OCI-LY1 (cell line): ENCODE measurements around the gene TMEM187.

Experiments
- H2AFZ ChIP-seq: fragments of 200-600 bp; sonication (generic), shearing (Covaris generic); 2 replicates; pipeline ENCODE4 v1.6.0; 2014; ENCODE audit warnings: antibody characterized with exemption, mild to moderate bottlenecking, low read length
- H3F3A ChIP-seq: fragments of 200-600 bp; sonication (generic), shearing (Covaris generic); 2 replicates; pipeline ENCODE4 v1.6.0; 2014; ENCODE audit warnings: mild to moderate bottlenecking, antibody characterized with exemption, low read length, moderate library complexity; ENCODE audit not compliant: insufficient read depth
- H3K27ac ChIP-seq: fragments of 200-600 bp; sonication (generic); 2 replicates; pipeline ENCODE4 v1.5.1; 2014; ENCODE audit warnings: low read length, mixed run types, mild to moderate bottlenecking, low read depth; ENCODE audit not compliant: poor library complexity, severe bottlenecking
- H3K27me3 ChIP-seq: fragments of 200-600 bp; sonication (generic); 2 replicates; pipeline ENCODE4 v1.6.0; 2014; ENCODE audit warnings: antibody characterized with exemption, mild to moderate bottlenecking, low read length, moderate library complexity; ENCODE audit not compliant: insufficient read depth
- H3K36me3 ChIP-seq: fragments of 200-600 bp; sonication (generic); 2 replicates; pipeline ENCODE4 v1.6.1; 2014; ENCODE audit warnings: mild to moderate bottlenecking, antibody characterized with exemption, low read length, moderate library complexity, mixed read lengths; ENCODE audit not compliant: insufficient read depth
- H3K4me1 ChIP-seq: fragments of 200-600 bp; sonication (generic); 2 replicates; pipeline ENCODE4 v1.5.1; 2014; ENCODE audit warnings: mild to moderate bottlenecking, low read length, moderate library complexity; ENCODE audit not compliant: insufficient read depth, severe bottlenecking
- H3K4me2 ChIP-seq: fragments of 200-600 bp; sonication (generic), shearing (Covaris generic); 2 replicates; pipeline ENCODE4 v1.6.1; 2014; ENCODE audit warnings: low read length
- H3K4me3 ChIP-seq: fragments of 200-600 bp; sonication (generic); 2 replicates; pipeline ENCODE4 v1.5.1; 2014; ENCODE audit warnings: low read length, low read depth, mild to moderate bottlenecking, mixed read lengths; ENCODE audit not compliant: poor library complexity, severe bottlenecking
- H3K79me2 ChIP-seq: fragments of 200-600 bp; shearing (Covaris generic); 2 replicates; pipeline ENCODE4 v1.6.1; 2016; ENCODE audit warnings: mixed run types, low read length, mixed read lengths; ENCODE audit not compliant: insufficient read depth
- H3K9ac ChIP-seq: fragments of 200-600 bp; sonication (generic), shearing (Covaris generic); 2 replicates; pipeline ENCODE4 v1.6.1; 2014; ENCODE audit warnings: mild to moderate bottlenecking, low read length, mixed read lengths
- H3K9me2 ChIP-seq: fragments of 200-600 bp; sonication (generic), shearing (Covaris generic); 2 replicates; pipeline ENCODE4 v1.6.1; 2014; ENCODE audit warnings: low read depth, mild to moderate bottlenecking, low read length, mixed read lengths
- H3K9me3 ChIP-seq: fragments of 200-600 bp; shearing (Covaris generic); 2 replicates; pipeline ENCODE4 v1.6.1; 2014; ENCODE audit warnings: low read length, mixed read lengths
- H4K20me1 ChIP-seq: fragments of 200-600 bp; sonication (generic), shearing (Covaris generic); 2 replicates; pipeline ENCODE4 v1.6.0; 2016; ENCODE audit warnings: mild to moderate bottlenecking, low read length; ENCODE audit not compliant: insufficient read depth
- CTCF ChIP-seq: fragments of 200-600 bp; sonication (generic), shearing (Covaris generic); IDR thresholded peaks from 2 replicates; pipeline ENCODE4 v1.5.1; 2017; ENCODE audit warnings: mild to moderate bottlenecking, antibody characterized with exemption, low read length, moderate library complexity, mixed read lengths
- EZH2 ChIP-seq: fragments of 200-600 bp; sonication (generic), shearing (Covaris generic); IDR thresholded peaks from 2 replicates; pipeline ENCODE4 v1.8.0; 2017; ENCODE audit warnings: borderline replicate concordance, mixed run types, mild to moderate bottlenecking, antibody characterized with exemption, low read length, moderate library complexity, mixed read lengths

Gene TMEM187

GRCh38 chrX:154008521-154008920 lies 36.0 kb downstream of the TMEM187 start:
- H3K36me3 ChIP-seq, result peaks cover 36% of the 10 kb centered on the region
- H3K4me2 ChIP-seq, result no peak overlapping the region
- no peaks in the 10 kb centered on the region for H3K9me3 ChIP-seq
- no peak overlapping the region for H3K4me3 ChIP-seq
- H2AFZ ChIP-seq, result no peak overlapping the region
- H3K4me1 ChIP-seq, result peaks cover 28% of the 10 kb centered on the region
- no peaks in the 10 kb centered on the region for H3K27me3 ChIP-seq
- H4K20me1 ChIP-seq, result no peaks in the 10 kb centered on the region
- TF ChIP-seq CTCF, result no peak
- TF ChIP-seq EZH2, result no peak
- H3K79me2 ChIP-seq, result no peaks in the 10 kb centered on the region
- H3K9ac ChIP-seq, result no peak overlapping the region
- H3K9me2 ChIP-seq, result no peaks in the 10 kb centered on the region
- H3F3A ChIP-seq, result no peaks in the 10 kb centered on the region
- H3K27ac ChIP-seq, result peak overlapping the region; percentile 76

DNA sequence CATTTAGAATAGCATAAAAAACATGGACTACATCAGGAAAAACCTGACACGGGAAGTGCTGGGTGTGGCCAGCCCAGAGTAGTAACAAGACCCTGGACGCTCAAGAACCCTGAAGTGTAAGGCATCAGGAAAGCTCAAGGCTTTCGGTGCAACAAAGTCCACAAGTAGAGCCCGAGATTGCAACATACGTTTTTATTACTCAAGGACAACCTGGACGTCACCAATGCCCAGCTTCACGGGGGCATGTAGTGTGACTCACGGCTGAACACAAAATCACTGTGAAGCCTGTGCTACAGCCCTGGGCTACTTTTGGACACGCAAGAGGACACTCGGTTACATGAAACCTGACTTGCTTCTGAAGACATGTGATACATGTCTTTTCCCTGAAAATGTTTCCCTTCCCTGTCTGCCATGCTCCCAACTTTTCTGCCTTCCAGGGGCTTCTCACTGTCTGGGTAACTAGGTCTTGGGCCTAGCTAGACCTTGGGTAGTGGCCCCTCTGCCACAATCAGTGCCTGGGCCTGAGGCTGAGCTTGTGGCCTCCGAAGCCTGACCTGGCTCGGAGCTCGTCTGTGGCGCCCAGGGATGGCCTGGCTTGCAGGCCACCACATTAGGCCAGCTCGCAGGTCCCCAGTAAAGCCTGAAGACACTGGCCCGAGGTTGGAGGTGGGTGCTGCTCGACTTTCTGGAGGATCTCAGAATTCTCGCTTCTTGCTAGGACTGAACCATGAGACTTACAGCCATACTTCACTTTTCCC lies 38.0 kb downstream of the TMEM187 start:
- Histone ChIP-seq H2AFZ (no peak overlapping the region), H3K4me2 (no peak overlapping the region), H4K20me1 (no peaks in the 10 kb centered on the region), H3K27ac (no peak overlapping the region), H3K9me2 (no peaks in the 10 kb centered on the region), H3K36me3 (peaks cover 51% of the 10 kb centered on the region), H3F3A (no peaks in the 10 kb centered on the region), H3K4me3 (no peak overlapping the region), H3K79me2 (no peaks in the 10 kb centered on the region), H3K9me3 (no peaks in the 10 kb centered on the region), H3K9ac (no peak overlapping the region), H3K4me1 (peaks cover 14% of the 10 kb centered on the region), H3K27me3 (no peaks in the 10 kb centered on the region)
- TF ChIP-seq EZH2 (no peak), CTCF (no peak)

DNA sequence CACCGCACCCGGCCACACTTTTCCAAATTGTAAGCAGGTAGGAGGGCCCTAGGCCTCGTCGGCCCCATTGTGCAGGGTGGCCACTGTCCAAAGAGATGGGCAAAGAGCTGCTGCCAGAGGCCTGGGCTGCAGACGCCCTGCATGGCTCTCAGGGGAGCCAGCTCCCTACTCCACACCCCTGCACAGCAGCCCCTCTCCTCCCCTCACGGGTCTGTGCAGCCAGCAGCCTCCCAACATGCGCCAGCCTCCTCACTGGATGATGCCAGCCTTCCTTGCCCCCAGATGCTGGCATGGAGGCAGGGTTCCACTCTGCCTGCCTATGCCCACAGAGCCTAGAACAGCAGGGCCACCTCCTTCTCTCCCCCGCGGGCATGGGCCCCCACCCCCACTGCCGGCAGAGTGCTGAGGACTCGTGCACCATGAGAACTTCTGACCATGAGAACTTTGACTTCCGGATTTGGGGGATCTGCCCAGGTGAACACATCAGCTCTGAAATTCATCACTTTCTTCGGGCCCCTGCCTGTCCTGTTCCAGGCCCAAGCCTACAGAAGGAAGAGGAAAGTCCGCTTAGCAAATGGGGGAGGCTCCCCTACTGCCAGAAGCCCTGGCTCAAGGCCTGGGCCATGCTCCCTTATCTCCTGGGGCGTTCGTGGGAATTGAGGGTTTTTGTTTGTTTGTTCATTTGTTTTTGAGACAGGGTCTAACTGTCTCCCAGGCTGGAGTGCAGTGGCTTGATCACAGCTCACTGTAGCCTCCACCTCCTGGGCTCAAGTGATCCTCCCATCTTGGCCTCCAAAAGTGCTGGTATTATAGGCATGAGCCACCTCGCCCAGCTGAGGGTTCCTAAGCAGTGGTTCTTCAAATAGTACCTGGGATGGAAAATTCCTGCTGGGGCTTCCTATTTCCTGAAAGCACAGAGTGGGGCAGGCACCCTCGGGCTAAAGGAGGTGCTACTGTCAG lies 39.1 kb downstream of the TMEM187 start:
- H3K9me3 ChIP-seq, result no peaks in the 10 kb centered on the region
- no peak overlapping the region for H3K4me2 ChIP-seq
- H3K27me3 ChIP-seq, result no peaks in the 10 kb centered on the region
- H3K79me2 ChIP-seq, result no peaks in the 10 kb centered on the region
- TF ChIP-seq EZH2 (no peak), CTCF (no peak)
- no peak overlapping the region for H3K27ac ChIP-seq
- H3F3A ChIP-seq, result no peaks in the 10 kb centered on the region
- H3K4me3 ChIP-seq, result no peak overlapping the region
- no peaks in the 10 kb centered on the region for H4K20me1 ChIP-seq
- H3K4me1 ChIP-seq, result peaks cover 14% of the 10 kb centered on the region
- no peak overlapping the region for H2AFZ ChIP-seq
- peaks cover 63% of the 10 kb centered on the region for H3K36me3 ChIP-seq
- no peak overlapping the region for H3K9ac ChIP-seq
- H3K9me2 ChIP-seq, result no peaks in the 10 kb centered on the region
